AG04450 (cell line): ENCODE results near the gene KCNK6. TPM values are rescaled to one million over a fixed set of nuclear protein-coding genes. Genes with fewer than 3 reads are reported as not detected.

Experiments
- CTCF ChIA-PET: fragments of 300-600, 350-600 bp; formaldehyde crosslinking; extraction: SDS; loops from one replicate; lab custom pipeline; 2022; ENCODE audit warnings: antibody characterized with exemption, inconsistent platforms; lab: Charles Lee
- POLR2A ChIA-PET: fragments of 350-600 bp; formaldehyde crosslinking; extraction: SDS; loops from one replicate; lab custom pipeline; 2021; ENCODE audit warnings: antibody characterized with exemption, inconsistent platforms; lab: Yijun Ruan, JAX
- DNase-seq: peaks from one replicate; pipeline ENCODE4 v3.0.0-alpha.2; 2011; ENCODE audit warnings: low read depth, low spot score
- H3K27ac ChIP-seq: one replicate; pipeline ENCODE4 v1.5.1; 2012; ENCODE audit warnings: low read depth, low read length, control low read depth
- H3K27me3 ChIP-seq: one replicate; pipeline ENCODE4 v1.6.0; 2012; ENCODE audit warnings: low read length; ENCODE audit not compliant: control insufficient read depth, insufficient read depth
- H3K4me3 ChIP-seq: 2 replicates; pipeline ENCODE4 v1.5.1; 2011; ENCODE audit warnings: mild to moderate bottlenecking, low read depth, low read length, control low read depth
- H3K9me3 ChIP-seq: 2 replicates; pipeline ENCODE4 v1.5.1; 2012; ENCODE audit warnings: low read length; ENCODE audit not compliant: control insufficient read depth, insufficient read depth
- CTCF ChIP-seq: IDR thresholded peaks from 2 replicates; pipeline ENCODE4 v1.5.1; 2011; ENCODE audit warnings: low read depth, low read length, control low read depth, inconsistent platforms
- polyA plus RNA-seq: library from polyadenylated mRNA; depleted of rRNA; stranded (reverse); fragments of >200 nt; gene quantifications from 2 replicates; pipeline ENCODE4 v1.2.3, GENCODE V29; 2011

Gene KCNK6
- polyA plus RNA-seq, 1 experiment, result 2.6 TPM

GRCh38 chr19:38304352-38304865 lies 15.2 kb upstream of the KCNK6 start:
- POLR2A ChIA-PET, result interaction anchor here (1.3 kb wide), 1 partner anchor 14 kb away, joined by 3 read pairs; no protein-coding TSS in a partner anchor
- CTCF ChIA-PET, result interaction anchor here (1.2 kb wide), 1 partner anchor 61 kb away, joined by 6 read pairs; no protein-coding TSS in a partner anchor
- no peak for TF ChIP-seq CTCF

DNA sequence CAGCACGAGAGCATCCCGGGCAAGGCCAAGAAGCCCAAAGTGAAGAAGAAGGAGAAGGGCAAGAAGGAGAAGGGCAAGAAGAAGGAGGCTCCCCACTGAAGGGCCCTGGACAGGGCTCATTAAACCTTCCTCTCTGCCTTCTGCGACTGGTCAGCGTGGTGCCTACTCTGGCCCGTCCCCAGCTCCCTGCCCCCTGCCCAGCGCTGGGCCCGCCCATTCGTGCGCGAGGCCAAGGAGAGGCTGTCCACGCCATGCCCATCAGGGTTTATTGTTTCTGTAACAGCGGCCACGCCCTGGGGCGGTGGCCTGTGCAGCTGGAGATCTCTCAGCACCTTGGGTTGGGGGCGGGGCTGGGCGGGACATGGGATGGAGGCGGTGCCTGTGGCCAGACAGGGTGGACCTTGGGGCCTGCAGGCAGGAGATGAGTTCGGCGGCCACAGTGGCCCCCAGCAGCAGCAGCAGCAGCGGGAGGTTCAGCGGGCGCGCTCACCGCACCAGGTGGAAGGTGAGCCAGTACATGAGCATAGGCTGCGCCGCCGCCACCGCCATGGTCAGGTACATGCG lies 14.7 kb upstream of the KCNK6 start:
- no peaks in the 10 kb centered on the region for H3K27me3 ChIP-seq
- TF ChIP-seq CTCF, result no peak
- H3K4me3 ChIP-seq, result no peak overlapping the region
- POLR2A ChIA-PET, result no interaction called here
- DNase-seq, result no peak
- CTCF ChIA-PET, result no interaction called here
- no peak overlapping the region for H3K27ac ChIP-seq
- no peaks in the 10 kb centered on the region; the same call in 1 of the 2 replicates for H3K9me3 ChIP-seq

More at GRCh38 chr19:38304352-38304865, 15.2 kb upstream of the KCNK6 start:
- Histone ChIP-seq H3K4me3 (no peak overlapping the region), H3K27me3 (no peaks in the 10 kb centered on the region), H3K27ac (no peak overlapping the region), H3K9me3 (no peaks in the 10 kb centered on the region; the same call in 1 of the 2 replicates)
- DNase-seq, result no peak

DNA sequence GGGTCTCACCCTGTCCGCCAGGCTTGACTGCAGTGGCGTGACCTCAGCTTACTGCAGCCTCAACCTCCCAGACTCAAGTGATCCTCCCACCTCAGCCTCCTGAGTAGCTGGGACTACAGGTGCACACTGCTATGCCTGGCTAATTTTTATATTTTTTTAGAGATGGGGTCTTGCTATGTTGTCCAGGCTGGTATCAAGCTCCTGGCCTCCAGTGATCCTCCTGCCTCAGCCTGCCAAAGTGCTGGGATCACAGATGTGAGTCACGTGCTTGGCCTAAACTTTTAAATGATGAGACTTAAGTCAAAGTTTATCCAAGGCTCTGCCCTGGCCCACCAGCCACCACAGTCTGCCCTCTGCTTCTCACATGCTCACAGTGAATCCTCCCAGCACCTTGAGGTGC lies 13.4 kb upstream of the KCNK6 start:
- no peak for DNase-seq
- Histone ChIP-seq H3K27ac (no peak overlapping the region), H3K4me3 (no peak overlapping the region), H3K27me3 (no peaks in the 10 kb centered on the region), H3K9me3 (no peaks in the 10 kb centered on the region; the same call in 1 of the 2 replicates)
- ChIA-PET POLR2A (interaction anchor here (0.6 kb wide), 1 partner anchor 9 kb away, joined by 3 read pairs; no protein-coding TSS in a partner anchor), CTCF (no interaction called here)
- no peak for TF ChIP-seq CTCF

- no peak overlapping the region for H3K27ac ChIP-seq
- POLR2A ChIA-PET, result interaction anchor here (0.5 kb wide), 1 partner anchor 87 kb away, joined by 3 read pairs; no protein-coding TSS in a partner anchor
- TF ChIP-seq CTCF, result no peak
- H3K27me3 ChIP-seq, result no peaks in the 10 kb centered on the region
- CTCF ChIA-PET, result no interaction called here
- no peak for DNase-seq
- H3K4me3 ChIP-seq, result no peak overlapping the region
- H3K9me3 ChIP-seq, result no peaks in the 10 kb centered on the region; the same call in 1 of the 2 replicates
Measured at GRCh38 chr19:38307076-38307475, 12.6 kb upstream of the KCNK6 start.

DNA sequence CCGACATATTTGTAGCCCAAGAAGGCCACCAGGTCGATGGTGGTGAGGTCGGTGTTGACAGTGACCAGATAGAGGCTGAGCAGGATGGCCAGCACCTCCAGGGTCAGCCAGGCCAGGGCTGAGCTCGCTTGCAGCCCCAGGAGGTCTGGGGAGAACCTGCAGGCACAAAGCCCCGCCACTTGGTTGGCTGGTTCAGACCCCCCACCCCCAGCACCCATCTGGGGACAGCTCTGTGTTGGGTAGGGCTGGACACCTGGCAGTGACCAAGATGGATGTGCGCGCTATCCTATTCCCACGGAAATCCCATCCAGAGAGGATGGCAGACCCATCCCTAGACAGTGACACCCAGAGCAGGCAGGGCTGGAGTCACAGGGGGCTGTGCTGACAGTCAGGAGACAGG lies 12.0 kb upstream of the KCNK6 start:
- no peak for DNase-seq
- ChIA-PET POLR2A (interaction anchor here (0.5 kb wide), 1 partner anchor 87 kb away, joined by 3 read pairs; no protein-coding TSS in a partner anchor), CTCF (interaction anchor here (1.1 kb wide), 1 partner anchor 11 kb away, joined by 5 read pairs; no protein-coding TSS in a partner anchor)
- Histone ChIP-seq H3K9me3 (no peaks in the 10 kb centered on the region; the same call in 1 of the 2 replicates), H3K4me3 (no peak overlapping the region), H3K27me3 (no peaks in the 10 kb centered on the region), H3K27ac (no peak overlapping the region)
- TF ChIP-seq CTCF, result no peak
